Measurements from ENCODE around the gene IL1A. TPM values are rescaled to one million over a fixed set of nuclear protein-coding genes. Genes with fewer than 3 reads are reported as not detected.
A peak's percentile ranks its signal among the peaks of the same experiment; 100 is the strongest.

The IL1A gene
- total RNA-seq, 4 donors from 2014 or later: 0.24 to 2.2 TPM; not detected in 2

DNA sequence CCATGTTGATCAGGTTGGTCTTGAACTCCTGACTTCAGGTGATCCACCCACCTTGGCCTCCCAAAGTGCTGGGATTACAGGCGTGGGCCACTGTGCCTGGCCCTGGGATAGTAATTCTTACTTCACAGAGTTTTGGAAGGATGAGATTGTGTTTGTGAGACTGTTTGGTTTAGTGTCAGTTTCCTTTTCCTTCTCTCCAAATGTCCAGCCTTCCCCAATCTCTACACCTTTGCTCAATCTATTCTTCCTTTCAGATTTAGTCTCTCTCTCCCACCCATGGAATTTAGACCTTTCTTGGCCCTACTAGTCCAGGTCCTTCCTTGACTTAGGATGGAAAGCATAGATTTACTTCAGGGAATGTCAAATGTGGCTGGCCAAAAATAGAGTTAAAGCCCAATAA, 12.2 kb upstream of the IL1A start:
- DNase-seq (ENCODE audit: low spot score) (no peak), ATAC-seq (ENCODE audit: low FRiP score) (no peak)
- TF ChIP-seq, protein P1, sequence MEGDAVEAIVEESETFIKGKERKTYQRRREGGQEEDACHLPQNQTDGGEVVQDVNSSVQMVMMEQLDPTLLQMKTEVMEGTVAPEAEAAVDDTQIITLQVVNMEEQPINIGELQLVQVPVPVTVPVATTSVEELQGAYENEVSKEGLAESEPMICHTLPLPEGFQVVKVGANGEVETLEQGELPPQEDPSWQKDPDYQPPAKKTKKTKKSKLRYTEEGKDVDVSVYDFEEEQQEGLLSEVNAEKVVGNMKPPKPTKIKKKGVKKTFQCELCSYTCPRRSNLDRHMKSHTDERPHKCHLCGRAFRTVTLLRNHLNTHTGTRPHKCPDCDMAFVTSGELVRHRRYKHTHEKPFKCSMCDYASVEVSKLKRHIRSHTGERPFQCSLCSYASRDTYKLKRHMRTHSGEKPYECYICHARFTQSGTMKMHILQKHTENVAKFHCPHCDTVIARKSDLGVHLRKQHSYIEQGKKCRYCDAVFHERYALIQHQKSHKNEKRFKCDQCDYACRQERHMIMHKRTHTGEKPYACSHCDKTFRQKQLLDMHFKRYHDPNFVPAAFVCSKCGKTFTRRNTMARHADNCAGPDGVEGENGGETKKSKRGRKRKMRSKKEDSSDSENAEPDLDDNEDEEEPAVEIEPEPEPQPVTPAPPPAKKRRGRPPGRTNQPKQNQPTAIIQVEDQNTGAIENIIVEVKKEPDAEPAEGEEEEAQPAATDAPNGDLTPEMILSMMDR (IDR thresholded peaks at IDR 0.05): no peak

DNA sequence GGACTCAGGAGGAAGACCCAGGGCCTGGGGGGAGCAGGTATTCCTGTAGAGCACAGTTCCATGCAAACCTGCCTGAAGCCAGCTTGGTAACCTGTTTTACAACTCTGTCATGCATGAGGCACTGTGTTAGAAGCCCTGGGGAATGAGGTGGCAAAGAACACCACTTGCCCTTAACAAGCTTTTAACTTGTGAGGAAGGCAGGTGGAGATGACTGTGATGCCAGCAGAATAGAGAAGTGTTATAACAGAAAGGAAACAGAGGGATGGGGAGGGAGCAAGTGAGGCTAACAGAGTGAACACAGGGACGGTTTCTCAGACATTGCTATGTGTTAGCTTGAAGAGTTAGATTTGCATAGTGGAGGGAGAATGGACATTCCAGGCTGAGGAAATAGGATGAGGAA, 11.5 kb upstream of the IL1A start:
- no peak for ATAC-seq (ENCODE audit: low FRiP score)
- TF ChIP-seq, protein P1 (IDR thresholded peaks at IDR 0.05): no peak
- DNase-seq (ENCODE audit: low spot score): no peak

DNA sequence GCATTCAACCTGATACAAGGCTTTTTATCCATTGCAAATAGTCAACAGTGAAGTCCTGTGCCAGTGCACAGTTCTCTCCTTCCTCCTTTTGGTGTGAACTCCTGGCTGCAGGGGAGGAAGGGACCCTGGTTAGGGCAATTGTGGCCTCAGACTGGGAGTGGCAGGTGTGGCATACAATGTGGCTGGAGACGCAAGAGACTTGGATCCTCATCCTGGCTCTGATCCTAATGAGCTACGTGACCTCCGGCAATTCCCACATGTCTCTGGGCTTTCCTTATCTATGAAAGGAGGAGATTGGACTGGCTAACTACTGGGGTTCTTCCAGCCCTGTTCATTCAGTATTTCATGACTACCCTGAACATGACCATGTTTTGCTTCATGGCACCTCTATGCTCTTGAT, 10.5 kb upstream of the IL1A start:
- TF ChIP-seq, protein P1 (IDR thresholded peaks at IDR 0.05): no peak
- ATAC-seq (ENCODE audit: low FRiP score) (no peak), DNase-seq (ENCODE audit: low spot score) (no peak)

DNA sequence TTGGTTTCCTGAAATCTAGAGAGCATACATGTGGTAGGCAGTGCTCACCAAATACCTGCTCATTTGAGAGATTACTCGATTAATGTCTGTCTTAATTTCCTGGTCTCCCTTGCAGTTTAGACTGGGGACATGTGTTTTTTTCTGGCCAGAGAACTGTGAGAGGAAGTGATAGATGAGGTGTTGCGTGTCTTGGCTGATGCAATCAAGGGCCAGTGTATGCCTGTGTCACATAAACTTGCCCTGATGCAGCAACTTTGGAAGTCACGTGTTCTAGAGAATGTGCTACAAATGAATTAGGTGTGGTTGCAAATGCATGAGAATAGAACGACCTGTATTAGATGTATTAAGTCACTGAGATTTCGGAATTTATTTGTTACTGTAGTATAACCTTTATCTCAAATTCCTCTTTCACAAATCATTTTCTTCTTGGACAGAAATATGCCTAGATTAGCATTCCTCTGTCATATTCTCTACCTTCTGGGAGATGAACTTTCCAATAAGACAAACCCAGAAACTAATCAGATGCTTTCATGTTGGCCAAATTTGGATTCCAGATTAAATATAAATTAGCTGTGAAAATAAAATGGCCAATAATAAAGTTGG, 9.9 kb upstream of the IL1A start:
- DNase-seq (ENCODE audit: low spot score) (peak; percentile 69), ATAC-seq (ENCODE audit: low FRiP score) (peak; percentile 75)

DNA sequence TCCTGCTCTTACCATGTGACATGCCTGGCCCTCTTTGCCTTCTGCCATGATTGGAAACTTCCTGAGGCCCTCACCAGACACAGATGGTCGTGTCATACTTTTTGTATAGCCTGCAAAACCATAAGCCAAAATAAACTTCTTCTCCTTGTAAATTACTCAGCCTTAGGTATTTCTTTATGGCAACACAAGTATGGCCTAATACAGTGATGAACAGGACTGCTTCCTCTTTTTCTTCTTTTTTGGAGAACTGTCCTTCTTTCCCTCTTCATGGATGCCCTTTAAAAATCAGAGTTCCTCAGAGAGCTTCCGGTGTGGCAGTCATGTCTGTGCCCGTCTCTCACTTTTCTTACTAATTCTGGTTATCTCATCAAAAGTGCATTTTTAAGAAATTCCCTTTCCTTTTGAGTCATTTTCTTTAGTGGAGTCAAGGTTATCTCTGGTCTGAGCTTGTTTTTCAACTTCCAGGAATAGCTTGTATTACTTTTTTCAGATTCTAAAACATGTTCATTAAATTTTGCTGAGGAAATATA, 9.2 kb upstream of the IL1A start:
- ATAC-seq (ENCODE audit: low FRiP score) (peak; percentile 73), DNase-seq (ENCODE audit: low spot score) (no peak)
- TF ChIP-seq, protein P1 (IDR thresholded peaks at IDR 0.05): no peak

More for the DNA sequence above, 9.9 kb upstream of the IL1A start:
- TF ChIP-seq, protein P1 (IDR thresholded peaks at IDR 0.05): no peak

DNA sequence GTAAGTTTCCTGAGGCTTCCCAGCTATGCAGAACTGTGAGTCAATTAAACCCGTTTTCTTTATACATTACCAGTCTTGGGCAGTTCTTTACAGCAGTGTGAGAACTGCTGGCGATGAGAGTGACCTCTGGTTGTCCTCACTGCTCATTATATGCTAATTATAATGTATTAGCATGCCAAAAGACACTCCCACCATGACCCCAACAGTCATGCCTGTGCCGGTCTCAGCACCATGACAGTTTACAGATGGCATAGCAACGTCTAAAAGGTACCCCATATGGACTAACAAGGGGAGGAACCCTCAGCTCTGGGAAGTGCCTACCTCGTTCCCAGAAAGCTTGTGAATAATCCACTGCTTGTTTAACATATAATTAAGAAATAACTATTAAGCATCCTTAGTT, 8.1 kb upstream of the IL1A start:
- no peak for ATAC-seq (ENCODE audit: low FRiP score)
- TF ChIP-seq, protein P1 (IDR thresholded peaks at IDR 0.05): no peak
- DNase-seq (ENCODE audit: low spot score): no peak

DNA sequence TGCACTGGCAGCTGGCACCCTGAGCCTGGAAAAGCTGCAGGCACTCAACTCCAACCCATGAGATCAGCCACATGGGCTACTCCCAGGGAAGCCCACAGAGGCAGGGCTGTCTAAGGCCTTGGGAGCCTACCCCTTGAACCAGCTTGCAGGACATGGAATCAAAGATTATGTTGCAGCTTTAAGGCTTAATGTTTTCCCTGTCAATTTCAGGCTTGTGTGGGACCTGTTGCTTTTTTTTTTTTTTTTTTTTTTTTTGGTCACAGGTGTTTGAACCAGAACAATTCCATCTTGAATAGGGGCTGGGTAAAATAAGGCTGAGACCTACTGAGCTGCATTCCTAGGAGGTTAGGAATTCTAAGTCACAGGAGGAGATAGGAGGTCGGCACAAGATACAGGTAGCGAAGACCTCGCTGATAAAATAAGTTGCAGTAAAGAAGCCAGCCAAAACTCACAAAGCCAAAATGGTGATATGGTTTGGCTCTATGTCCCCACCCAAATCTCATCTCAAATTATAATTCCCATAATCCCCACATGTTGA, 7.5 kb upstream of the IL1A start:
- TF ChIP-seq, protein P1 (IDR thresholded peaks at IDR 0.05): no peak
- ATAC-seq (ENCODE audit: low FRiP score) (no peak), DNase-seq (ENCODE audit: low spot score) (no peak)

Data from omental fat pad (tissue), 4 donors.